H54 (cell line): ENCODE results near the gene MICAL3.

Experiments
- DNase-seq: peaks from one replicate; pipeline ENCODE4 v3.0.0; 2011; ENCODE audit warnings: low spot score, mixed read lengths; ENCODE audit not compliant: insufficient read length
- FAIRE-seq: peaks from 3 replicates; lab custom pipeline; 2011; peaks lifted over from hg19 to GRCh38; lab: Jason Lieb, UNC
- POLR2A ChIP-seq: IDR thresholded peaks from 2 replicates; pipeline ENCODE4 v1.6.1; 2011; ENCODE audit warnings: low read depth, mild to moderate bottlenecking, low read length

The MICAL3 gene

GRCh38 chr22:17838180-17838865, 186.0 kb downstream of the MICAL3 start:
- no peak for DNase-seq
- TF ChIP-seq POLR2A: no peak
- no peak for FAIRE-seq

- TF ChIP-seq POLR2A: no peak
- DNase-seq: no peak
- FAIRE-seq: no peak
Observed at GRCh38 chr22:17836992-17837742, 187.2 kb downstream of the MICAL3 start.

GRCh38 chr22:17835256-17835655, 189.1 kb downstream of the MICAL3 start:
- FAIRE-seq: no peak
- no peak for DNase-seq
- TF ChIP-seq POLR2A: no peak

- no peak for TF ChIP-seq POLR2A
- FAIRE-seq (no peak), DNase-seq (no peak)
Observed at GRCh38 chr22:17833489-17833888, 190.9 kb downstream of the MICAL3 start.

DNA sequence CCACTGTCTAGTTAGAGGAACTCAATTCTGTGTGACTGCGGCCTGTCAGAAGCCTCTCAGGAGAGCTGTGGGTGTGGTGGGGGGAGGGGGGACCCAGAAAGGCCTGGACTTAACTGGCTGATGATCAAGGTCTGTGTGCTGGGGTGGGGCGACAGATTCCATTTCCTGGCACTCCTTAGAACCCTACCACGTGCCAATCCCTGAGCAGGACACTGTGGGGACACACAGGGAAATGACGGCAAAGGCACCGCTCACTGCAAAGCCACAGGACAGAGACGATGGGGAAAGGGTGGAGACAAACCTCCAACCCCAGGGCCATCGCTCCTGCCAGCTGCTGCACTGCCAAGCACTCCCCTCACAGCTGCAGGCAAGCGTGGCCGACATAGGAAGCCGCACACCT, 191.7 kb downstream of the MICAL3 start:
- DNase-seq: no peak
- no peak for TF ChIP-seq POLR2A
- no peak for FAIRE-seq

- FAIRE-seq (no peak), DNase-seq (no peak)
- TF ChIP-seq POLR2A: no peak
Observed at GRCh38 chr22:17831501-17832251, 192.7 kb downstream of the MICAL3 start.

- TF ChIP-seq POLR2A: no peak
- DNase-seq: peak; percentile 80
- peak; percentile 41 for FAIRE-seq
Observed at GRCh38 chr22:17830043-17830961, 194.1 kb downstream of the MICAL3 start.

DNA sequence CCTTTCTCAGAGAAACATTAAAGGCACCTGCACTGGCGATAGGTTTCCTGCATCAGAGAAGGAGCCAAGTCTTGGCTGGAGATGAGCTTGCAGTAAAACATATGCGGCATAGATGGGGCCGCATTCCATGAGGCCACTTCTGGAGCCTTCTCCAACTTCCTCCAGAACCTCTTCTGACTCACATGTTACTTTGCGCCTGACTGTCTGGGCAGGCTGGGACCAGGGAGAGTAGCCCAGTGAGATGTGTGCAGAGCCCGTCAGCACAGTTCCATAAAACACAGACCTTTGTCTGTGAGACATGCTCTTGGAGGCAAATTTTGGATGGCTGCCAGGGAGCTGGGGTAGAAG, 194.7 kb downstream of the MICAL3 start:
- TF ChIP-seq POLR2A: no peak
- DNase-seq: no peak
- FAIRE-seq: no peak

DNA sequence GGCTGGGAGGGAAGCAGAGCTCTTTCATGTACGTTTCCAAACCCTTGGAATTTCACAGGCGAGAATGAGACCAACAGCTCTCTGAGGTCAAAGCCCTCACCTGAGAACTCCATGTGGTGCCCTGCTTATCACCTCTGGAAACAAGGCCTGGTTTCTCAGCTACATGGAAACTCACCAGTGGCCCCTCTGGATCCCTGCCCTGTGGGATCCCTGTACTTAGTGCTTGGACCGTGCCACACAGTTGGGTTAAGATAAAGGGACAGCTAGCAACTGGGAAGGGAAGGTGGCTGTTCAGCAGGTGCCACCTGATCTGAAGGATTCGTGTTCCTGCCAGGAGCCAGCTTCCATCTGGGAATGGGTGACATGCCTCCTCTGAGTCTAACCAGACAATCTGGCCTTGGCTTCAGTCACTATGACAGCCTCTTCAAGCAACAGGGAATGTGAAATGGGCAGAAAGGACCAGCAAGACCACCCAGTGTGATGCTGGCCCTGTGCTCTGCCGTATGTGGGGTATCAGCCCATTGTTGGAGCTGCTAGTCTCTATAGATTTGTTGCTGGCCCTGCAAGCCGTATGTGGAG, 195.8 kb downstream of the MICAL3 start:
- no peak for DNase-seq
- FAIRE-seq: no peak
- TF ChIP-seq POLR2A: no peak

- FAIRE-seq: no peak
- TF ChIP-seq POLR2A: no peak
Observed at GRCh38 chr22:17827466-17827865, 196.9 kb downstream of the MICAL3 start.

GRCh38 chr22:17825876-17826550, 198.3 kb downstream of the MICAL3 start:
- TF ChIP-seq POLR2A: no peak
- no peak for FAIRE-seq
- DNase-seq: no peak

More at GRCh38 chr22:17827466-17827865, 196.9 kb downstream of the MICAL3 start:
- no peak for DNase-seq

DNA sequence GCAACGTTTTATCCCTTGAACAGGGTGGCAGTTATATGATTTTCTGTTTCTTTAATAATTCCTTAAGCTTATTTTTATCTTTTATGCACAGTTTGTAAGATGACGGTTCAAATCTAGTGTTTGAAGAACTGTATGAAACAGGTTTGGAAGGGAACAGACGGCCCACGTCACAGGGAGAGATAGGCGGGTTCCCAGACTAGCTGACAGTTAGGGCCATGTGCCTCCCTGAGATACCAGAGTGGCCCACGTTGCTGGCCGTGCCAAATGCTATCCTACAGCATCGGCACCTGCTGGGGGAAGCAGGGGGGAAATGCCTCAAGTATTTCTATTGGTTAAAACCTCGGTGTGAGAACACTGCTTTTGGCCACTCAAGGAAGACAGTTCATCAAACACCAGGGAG, 199.9 kb downstream of the MICAL3 start:
- no peak for DNase-seq
- FAIRE-seq: no peak
- no peak for TF ChIP-seq POLR2A

DNA sequence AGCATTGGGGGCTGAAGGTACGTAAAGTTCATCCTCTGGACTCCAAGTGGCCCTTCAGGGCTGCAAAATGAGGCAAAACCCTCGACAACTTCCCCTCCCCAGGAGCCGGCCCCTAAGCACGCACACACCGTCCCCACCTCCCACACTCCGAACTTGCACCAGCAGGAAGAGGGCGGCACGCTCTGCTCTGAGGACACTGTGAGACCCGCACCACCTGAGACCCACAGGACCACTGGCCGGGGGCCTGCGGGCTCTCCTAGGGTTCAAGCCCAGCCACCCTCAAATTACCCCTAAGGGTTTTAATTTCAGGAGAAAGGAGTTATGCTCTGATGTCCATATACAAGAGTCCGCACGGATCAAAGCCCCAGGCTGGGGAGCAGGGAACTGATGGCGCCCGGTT, 200.4 kb downstream of the MICAL3 start:
- FAIRE-seq (no peak), DNase-seq (no peak)
- TF ChIP-seq POLR2A: no peak
